Esophagus muscularis mucosa (tissue), 3 donors: ENCODE data around the gene C1QL3.

ENCODE experiments used
- POLR2A ChIP-seq: fragments of 450-650 bp; IDR thresholded peaks from one replicate; pipeline ENCODE4 v1.6.1; 2017; ENCODE audit warnings: antibody characterized with exemption, moderate library complexity, mild to moderate bottlenecking, low read depth
- POLR2AphosphoS5 ChIP-seq, 2 donors: sonication (generic); formaldehyde crosslinking; IDR thresholded peaks; one replicate each; pipeline ENCODE4 v1.6.1; 2017; ENCODE audit warnings: antibody characterized with exemption in 2 of 2
- TF ChIP-seq, protein P1 (sequence below), 3 experiments: fragments of 200-600 bp in 2 of 3; fragments of 450-650 bp in 1 of 3; sonication (generic) in 2 of 3; IDR thresholded peaks; one replicate each; pipeline ENCODE4 v1.5.1; 2017 to 2019; ENCODE audit warnings: antibody characterized with exemption in 3 of 3, mild to moderate bottlenecking in 2 of 3, moderate library complexity in 1 of 3

DNA sequence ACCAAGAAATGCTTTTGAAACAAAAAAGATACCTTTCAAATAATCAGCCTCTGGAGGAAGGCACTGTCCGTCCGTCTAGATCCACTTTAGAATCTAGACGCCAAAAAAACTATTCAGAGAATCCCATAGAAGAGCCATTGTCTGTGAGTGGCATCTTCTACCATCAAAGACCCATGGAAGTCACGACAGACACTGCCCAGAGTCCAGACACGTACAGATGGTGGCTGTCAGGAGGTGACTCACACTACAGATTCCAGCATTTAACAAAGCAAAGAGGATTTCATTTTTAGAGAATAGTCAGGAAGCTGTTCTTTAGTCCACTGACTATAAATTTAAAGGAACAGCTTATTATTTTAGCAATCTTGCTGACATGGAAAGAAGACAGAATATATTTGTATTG is 11.7 kb downstream of the C1QL3 start:
- TF ChIP-seq POLR2AphosphoS5 (IDR thresholded peaks at IDR 0.05), result no peak
- TF ChIP-seq, protein P1, sequence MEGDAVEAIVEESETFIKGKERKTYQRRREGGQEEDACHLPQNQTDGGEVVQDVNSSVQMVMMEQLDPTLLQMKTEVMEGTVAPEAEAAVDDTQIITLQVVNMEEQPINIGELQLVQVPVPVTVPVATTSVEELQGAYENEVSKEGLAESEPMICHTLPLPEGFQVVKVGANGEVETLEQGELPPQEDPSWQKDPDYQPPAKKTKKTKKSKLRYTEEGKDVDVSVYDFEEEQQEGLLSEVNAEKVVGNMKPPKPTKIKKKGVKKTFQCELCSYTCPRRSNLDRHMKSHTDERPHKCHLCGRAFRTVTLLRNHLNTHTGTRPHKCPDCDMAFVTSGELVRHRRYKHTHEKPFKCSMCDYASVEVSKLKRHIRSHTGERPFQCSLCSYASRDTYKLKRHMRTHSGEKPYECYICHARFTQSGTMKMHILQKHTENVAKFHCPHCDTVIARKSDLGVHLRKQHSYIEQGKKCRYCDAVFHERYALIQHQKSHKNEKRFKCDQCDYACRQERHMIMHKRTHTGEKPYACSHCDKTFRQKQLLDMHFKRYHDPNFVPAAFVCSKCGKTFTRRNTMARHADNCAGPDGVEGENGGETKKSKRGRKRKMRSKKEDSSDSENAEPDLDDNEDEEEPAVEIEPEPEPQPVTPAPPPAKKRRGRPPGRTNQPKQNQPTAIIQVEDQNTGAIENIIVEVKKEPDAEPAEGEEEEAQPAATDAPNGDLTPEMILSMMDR (IDR thresholded peaks at IDR 0.05), result no peak
- TF ChIP-seq POLR2A, result no peak
